Activated CD4-positive, alpha-beta T cell treated with anti-CD3 and anti-CD28 coated beads, Interleukin-2, amount 50 U/mL, for 1 hour (primary cell): ENCODE data around the gene CRACR2B.

Source experiments
- DNase-seq: peaks from one replicate; pipeline ENCODE4 v3.0.0-alpha.2; 2020

The CRACR2B gene

DNA sequence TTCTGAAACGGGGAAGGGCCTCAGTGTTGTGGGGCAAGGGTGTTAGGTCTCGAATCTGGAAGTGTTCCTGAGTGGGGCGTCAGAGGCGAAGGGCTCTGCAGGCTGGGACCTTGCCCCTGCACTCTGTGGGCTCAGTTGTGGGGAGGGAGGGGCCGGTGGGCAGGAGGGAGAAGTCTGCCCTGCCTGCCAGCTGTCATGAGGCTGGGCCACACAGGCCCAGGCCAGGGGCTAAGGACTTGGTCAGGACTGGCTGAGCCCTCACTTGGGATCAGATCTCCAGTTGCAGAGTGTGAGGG, at the start of gene CRACR2B:
CRACR2B (plus strand) TSS at position 23 of the 296 bp plus-strand sequence. CDS start 689 bp downstream, outside the sequence.
- no peak for DNase-seq

DNA sequence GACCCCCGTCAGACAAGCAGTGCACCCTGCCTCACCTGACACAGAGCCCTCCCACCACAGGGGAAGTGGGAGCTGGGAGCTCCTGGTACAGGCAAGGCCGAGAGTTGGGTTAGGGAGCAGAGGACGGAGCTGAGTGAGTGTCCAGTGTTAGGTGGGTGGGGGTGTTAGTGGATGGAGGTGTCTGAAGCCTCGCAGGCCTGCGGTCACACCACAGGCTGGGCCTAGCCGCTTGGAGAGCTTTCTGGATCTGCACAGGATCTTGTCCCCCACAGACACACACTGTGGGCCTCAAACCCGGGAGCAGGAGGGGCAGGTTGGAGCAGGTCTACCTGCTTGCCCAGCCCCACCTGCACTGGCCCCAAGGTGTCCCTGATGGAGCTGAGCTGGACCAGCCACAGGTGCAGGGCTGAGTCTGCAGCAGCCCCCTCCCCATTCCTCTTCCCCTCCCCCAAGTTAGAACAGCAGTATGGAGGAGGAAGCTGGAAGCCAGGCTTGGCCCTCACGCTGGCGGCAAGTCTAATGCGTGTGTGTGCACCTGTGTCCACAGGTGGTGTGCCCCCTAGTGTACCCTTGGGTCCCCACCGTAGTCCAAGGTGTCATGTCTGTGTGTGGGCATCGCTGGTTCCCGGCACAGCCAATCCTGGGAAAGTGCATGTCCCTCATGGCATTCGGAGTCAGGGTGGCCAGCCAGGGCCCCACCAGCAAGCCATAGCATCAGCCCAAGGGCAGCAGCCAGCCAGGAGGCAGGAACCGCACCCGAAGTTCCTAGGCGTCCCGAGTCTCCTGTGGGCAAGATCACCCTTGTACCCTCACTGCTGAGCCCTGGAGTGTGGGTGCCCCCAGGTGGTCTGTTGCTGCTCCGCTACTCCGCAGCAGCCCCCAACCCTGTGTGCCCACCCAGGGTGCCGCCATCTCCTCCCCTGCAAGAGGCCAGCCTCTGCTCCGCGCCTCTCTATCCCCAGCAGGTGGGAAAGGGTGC, 48.5 kb upstream of the CRACR2B start:
- no peak for DNase-seq

DNA sequence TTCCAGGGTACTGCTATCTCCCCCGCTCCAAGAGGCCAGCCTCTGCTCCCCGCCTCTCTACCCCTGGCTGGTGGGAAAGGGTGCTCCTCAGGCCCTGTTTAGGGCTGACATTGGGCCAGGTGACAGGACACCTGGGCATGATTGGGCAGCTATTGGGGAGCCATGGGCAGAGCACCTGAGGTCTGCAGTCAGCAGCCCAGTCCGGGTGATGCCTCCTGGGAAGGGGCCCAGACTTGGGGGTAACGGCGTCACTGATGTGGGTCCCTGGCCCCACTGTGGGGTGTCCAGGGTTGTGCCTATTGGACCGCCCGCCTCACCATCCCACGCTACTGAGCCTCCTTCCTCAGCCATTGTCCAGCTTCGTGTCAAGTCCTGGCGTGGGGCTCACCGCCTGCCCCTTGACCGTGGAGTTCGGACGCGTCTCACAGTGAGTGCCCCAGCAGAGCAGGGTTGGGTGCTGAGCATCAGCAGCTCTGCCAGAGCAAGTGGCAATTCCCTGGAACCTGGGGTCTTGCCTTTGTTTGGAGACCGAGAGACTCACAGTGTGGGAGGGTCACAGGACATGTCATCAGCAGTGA, 47.7 kb upstream of the CRACR2B start:
- DNase-seq, result no peak

DNA sequence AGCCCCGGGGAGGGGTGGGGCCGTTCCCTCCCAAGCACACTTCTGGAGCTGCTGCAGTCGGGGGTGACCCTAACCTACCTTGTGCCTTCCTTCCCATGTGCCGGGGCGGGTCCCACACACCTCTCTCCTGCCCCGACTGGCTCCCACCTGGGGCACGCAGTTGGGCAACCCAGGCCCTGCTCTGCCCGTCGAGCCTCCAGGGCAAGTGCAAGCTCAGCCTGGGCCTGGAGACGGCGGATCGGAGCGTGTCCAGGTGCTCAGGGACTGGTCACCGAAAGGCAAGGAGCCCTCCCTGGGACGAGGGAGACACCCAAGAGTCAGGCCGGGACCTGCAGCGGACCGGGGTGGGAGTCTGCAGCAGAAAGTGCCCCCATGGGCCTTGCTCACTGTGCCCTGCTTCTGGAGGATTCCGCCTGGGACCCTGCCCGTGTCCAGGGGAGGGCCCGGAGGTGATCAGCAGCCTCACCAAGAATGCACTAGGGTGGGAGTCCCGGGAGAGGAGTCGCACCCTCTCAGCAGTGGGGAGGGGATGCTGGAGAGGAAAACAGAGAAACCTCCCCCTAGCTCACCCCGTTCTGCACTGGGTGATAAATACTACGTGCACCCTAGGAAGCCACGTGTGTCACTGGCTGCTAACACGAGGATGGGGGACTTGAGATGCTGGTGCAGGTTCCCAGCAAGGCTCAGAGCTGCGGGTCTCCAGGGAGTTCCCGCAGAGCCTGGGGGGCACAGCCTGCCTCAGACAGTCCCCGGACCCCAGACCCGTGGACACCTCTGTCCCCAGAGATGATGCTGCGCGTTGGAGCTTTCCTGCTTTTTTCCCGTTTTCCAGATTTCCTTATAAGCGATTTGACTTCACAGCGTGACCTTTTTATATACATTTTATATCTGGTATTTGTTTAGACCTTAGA, 45.2 kb upstream of the CRACR2B start:
- no peak for DNase-seq

DNA sequence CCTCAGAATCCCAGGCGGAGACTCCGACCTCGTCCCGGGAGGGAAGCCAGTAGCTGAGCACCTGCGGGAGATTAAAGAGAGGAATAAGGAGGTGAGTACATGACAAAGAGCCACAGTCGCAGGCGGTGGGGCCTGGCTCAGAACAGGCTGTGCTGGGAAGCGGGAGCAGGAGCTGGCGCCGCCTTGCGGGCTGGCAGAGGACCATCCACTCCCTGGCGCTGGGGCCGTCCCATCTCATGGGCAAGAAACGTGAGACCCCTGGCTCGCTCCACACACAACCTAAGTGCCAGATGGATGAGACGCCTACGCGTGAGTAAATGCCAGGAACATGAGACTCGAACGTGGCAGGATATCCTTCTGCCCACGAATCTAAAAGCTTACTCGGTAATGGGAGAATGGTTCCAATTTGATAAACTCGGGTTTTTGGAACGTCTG, 44.1 kb upstream of the CRACR2B start:
- DNase-seq, result peak; percentile 41

DNA sequence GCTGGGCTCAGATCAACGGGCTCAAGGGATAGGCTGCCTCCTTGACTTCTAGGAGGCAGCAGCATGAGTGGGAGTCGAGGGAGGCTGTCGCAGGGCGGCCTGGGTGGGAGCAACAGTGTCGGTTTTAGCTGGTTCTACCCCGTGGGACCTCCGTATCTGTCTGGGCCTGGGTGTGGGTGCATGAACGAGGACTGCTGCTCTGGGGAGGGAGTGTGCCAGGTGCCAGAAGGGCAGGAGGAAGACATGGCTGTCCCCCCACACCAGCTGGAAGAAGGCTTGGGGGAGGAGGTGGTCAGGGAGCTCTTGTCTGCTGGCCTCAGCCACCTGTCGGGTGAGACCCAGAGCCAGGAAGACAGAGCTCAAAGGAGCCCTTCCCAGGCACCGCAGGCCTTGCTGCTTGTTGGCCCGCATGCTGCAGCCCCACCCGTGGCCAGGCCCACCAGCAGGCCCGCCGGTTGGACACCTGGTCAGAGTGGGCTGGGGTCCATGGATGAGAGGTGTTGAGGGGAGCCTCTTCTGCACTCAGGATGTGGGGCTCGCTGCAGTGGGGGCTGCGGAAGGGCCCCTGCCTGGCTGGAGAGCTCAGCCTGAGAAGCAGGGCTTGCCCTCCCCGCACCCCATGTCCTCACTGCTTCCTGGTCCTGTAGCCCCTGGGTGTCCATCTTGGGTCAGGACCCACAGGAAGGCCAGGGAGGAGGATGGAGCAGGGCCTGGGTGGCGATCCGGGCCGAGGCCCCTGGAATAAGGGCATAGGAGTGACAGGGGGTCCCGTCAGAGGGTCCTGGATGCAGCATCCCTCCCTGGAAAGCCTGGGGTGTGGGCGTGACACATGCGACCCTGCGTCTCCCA, 41.3 kb upstream of the CRACR2B start:
- DNase-seq, result no peak

DNA sequence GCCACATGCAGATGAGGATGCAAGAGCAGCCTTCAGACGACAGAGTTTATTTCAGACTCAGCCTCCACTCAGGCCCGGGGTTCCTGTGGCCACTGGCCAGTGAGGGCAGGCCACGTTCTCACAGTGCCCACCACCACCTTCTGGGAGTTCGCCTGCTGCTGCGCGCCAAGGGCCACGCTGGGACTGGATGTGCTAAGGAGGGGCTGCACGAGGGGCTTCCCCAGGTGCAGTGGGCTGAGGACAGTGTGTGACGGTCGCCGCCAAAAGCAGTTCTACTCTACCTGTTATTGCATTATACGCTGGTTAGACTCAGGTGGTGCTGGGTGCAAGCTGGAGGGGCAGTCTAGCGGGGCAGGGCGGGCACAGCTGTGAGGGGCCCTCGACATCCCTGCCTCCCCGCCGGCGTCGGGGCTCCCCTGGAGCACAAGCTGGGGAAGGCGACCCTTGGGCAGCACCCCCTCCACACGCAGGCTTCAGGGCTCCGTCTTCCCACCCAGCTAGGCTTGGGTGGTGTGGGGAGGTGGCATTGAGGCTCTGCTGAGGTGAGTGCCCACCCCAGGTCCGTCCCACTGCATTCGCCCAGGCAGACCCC, 40.5 kb upstream of the CRACR2B start:
- DNase-seq, result no peak

DNA sequence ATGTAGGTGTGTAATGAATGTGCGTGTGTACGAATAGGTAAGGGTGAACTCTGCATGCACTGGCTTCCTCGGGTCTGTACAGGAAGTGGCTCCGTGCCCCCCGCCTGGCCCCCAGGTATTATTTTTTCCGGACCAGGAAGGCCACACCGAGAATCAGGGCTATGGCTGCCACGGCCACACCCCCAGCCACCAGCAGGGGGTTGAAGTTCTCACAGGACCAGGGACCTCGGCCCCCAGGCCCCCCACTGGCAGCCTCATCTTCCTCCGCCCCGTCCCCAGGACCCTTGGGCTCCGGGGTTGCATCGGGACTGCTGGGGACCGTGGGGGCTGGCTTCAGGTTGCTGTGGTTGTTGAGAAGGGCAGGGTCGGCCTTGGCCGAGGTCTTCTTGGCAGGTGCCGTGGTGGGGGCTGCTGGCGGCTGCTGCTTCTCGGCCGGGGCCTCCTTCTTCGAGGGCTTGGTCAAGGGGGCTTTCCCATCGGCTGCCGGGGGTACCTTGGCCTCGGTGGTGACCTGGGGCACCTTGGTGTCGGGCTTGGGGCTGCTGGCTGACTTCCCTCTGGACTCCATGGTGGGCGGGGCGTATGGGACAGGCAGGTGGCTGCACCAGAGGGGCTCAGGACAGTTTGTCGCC, 39.6 kb upstream of the CRACR2B start:
- DNase-seq, result no peak

DNA sequence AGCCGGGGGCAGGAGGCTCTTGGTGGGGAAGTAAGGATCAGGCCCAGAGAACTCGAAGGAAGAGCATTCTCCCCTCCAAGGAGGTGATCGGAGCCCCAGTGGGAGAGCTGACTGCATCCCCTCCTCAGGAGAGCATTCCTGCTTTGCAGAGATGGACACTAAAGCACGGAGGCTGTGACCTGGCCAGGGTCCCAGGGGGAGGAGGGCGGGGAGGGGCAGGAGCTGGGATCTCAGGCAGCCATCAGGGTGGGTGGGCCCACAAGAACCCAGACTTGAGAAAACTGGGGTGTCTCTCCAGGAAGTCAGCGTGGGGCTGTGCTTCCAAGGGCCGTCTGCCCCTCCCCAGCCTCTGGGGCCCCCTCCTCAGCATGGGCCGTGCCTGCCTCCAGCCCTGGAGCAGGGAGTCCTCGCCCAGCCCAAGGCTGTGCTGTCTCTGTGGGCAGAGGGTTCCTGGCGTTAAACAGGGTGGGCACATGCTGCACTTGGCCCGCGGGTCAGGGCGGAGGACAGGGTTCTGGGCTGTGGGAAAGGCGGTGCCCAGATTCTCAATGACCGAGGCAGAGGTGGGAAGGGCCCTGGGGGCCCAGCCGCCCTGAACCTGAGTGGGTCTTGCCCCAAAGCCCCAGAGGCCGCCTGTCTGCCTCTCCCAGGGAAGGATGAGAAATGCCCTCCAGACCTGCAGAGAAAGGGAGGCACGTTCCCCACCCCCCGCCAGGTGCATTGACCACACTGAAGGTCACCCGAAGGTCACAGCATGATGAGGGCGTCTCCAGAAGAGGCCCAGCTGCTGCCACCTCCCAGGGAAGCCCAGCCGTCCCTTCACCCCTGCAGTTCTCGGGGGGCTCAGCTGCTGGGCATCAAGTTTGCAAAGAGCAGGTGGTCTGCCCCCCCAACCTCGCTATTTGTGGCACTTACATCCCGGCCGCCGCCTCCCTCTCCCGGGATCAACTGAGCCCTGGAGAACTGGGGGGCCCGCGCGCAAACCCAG, 38.5 kb upstream of the CRACR2B start:
- DNase-seq, result no peak

DNA sequence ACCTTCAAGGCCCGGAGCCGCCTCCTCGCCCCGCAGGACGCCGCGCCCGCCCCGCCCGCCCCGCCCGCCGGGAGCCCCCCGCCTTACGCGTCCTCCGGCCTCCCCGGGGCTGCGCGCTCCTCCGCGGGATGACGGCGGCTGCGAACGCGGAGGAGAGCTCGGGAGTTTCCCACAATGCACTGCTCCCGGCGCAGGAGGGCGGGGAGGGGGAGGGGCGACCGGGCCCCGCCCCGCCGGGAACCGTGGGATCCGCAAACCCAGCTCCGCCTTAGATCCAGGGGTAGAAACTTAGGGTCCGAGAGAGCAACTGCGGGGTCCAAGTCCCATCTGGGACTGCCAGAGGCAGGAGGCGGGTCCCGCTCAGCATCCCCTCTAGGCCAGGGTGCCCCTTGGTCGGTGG, 37.8 kb upstream of the CRACR2B start, which contains the start of gene CEND1:
CEND1 (minus strand) TSS at position 148 of the 400 bp plus-strand sequence. CDS start 1,514 bp downstream, outside the sequence.
- DNase-seq, result peak; percentile 28

DNA sequence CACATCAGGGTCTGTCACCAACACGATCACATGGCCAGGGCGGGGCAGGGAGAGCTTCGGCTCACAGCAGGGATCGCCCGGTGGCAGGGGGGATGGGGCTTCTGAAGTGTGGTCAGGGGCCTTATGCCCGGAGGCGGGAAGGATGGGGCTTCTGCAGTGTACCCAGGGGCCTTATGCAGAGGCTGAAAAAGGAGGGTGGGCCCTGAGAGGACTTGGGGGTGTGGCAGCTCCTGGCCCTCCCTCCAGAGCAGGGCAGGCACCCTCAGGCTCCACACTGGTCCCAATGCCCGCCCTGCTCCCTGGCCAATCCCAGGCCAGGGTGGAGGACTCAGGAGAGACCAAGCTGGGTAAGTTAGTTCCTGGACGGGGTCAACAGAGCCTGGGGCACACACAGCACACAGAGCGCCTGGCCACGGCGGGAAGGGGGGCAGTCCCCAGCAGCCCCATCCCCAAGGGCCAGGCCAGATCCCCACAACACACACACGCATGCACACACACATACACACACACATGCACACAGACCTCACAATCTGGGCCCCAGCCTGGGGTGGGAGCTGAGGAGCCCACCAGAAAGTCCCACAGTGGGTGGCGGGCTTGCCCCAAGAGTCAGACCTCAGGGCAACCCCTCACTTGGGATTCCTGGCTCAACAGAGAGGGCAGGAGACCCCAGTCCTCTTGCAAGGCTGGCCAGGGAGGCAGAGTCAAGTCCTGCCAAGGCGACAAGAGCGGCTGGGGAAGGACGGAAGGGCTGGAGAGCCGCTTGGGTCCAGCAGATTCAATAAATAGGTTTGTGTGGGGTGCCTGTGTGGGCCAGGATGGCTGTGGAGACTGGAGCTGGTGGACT, 36.8 kb upstream of the CRACR2B start:
- DNase-seq, result no peak

DNA sequence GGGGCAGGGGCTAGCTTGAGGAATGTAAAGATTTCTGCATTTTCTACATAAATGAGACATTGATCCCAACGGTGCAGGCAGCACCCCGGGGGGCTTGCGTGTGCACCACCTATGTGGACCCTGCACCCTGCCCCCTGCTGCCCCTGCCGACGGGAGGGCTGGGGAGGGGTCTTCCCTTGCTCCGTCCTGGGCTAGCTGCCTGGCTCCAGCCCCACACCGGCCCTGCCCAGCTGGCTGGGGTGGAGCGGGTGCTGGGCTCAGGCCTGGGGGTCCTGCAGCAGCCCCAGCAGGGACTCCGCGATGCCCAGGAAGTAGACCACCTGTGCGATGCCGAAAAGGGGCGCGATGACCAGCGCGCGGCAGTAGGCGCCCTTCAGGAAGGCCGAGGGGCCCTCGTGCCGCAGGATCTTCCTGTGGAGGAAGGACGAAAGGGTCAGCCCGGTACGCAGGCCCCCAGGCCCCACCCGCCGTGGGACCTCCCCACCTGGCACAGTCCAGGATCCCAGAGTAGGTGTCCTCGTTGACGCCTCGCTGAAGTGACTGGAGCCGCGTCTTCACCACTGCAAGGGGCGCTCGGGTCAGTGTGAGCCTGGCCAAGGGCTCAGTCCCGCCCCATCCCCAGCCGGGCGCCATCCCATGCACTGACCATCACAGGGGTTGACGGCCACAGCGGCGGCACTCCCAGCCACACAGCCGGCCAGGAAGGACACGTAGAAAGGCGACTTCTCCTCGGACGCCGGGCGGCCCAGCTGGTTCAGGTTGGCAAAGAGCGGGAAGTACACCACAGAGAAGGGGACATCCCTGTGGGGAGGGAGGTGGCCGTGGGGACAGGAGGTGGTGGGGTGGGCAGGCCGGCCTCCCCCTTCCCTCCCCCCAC, 35.8 kb upstream of the CRACR2B start:
- no peak for DNase-seq

DNA sequence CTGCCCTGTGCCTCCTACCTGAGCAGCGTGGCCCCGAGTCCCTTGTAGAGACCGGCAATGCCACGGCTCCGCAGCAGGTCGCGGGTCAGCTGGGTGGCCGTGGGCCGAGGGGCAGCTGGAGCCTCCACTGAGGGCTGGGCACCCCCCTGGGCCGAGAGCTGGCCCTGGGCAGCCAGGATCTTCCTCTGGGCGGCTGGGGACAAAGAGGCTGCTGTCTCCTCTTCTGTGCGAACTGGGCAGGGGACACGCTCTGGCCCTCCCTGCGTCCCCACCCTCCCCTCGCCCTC, 35.2 kb upstream of the CRACR2B start:
- no peak for DNase-seq

DNA sequence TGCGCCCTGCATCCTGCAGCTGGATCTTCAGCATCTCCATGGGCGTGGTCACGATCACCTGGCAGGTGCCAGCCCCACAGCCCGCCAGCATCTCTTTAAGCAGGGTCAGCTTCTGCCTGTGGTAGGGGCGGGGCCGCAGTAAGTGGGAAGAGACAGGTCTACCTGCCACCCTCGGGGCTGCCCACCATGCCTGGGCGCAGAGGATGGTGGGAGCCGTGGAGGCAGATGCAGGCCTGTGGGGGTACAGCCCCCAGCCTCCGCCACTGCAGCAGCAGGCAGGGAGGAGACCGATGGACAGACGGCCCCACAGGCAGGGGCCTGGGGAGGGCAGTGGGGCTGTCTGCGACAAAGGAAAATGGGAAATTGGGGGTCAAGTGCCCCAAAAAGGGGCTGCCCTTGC, 34.8 kb upstream of the CRACR2B start:
- no peak for DNase-seq

DNA sequence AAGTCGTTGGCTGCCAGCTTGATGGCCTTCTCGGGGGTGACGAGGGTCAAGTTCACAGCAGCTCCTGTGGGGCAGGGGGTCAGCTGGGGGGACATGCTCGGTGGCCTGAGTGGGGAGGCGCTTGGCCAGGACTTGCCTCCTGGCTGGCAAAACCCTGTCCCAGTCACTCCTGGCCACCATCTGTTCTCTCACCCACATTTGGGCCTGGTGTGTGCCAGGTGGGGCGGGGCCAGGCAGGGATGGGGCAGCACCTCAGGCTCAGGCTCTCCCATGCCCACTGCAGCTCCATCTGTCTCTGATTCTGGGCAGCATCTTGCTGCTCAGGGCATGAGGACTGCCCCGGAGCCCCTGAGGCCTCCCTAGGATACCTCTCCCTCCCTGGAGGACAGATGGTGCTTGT, 34.2 kb upstream of the CRACR2B start:
- DNase-seq, result no peak

DNA sequence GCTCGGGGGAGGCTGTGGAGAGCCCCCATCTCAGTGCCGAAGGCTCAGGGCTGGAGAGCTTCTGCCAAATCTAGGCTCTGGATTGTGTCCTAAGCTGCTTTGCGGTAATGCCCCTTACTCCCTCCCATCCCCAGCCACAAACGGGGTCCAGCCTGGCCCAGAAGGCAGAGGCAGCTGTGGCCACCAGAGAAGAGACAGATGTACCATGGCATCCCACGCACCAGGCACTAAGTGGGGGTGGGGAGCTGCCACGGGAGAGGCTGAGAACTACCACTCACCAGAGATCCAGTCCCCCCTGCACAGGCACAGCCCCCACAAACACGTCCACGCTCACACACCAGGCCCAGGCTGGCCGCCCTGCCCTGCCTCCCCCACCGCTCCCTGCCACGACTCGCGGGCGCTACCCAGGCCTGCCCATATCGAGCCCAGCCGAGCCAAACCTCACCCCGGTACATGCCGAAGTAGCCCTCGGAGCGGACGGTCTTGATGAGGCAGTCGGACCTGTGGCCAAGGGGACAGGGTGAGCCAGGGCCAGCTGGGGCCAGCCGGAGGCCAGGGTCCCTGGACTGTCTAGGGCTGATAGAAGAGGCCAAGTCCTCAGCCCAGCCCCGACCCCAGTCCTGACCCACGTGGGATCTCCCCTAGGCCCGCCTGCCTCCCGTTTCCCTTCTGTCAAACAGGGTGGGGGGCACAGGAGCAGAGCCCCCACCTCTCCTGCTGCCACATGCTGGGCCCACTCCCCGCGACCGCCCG, 33.5 kb upstream of the CRACR2B start:
- DNase-seq, result no peak
